NCI-H345 treated with DMSO at 0.1 percent for 48 hours (cell line): ENCODE data around the gene SMOC2.
"Not testable (repeated sequence)": the region's sequence is repeated elsewhere in the genome, so short reads cannot be mapped to it uniquely, and the experiment has no call there.

ENCODE experiments used
- DNase-seq: peaks from one replicate; lab custom pipeline; 2025; ENCODE audit not compliant: unreplicated experiment; lab: John Stamatoyannopoulos, UW

SMOC2 gene

DNA sequence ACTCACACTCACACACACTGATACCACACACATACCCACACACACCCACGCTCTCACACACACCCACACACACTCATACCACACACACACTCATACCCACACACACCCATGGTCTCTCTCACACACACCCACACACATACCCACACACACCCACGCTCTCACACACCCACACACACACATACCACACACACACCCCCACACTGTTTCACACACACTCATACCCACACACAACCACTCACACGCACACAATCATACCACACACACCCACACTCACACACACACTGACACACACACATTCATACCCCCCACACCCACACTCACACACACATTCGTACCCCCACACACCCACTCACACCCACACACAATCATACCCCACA lies 158.1 kb downstream of the SMOC2 start:
- DNase-seq, result no peak

DNA sequence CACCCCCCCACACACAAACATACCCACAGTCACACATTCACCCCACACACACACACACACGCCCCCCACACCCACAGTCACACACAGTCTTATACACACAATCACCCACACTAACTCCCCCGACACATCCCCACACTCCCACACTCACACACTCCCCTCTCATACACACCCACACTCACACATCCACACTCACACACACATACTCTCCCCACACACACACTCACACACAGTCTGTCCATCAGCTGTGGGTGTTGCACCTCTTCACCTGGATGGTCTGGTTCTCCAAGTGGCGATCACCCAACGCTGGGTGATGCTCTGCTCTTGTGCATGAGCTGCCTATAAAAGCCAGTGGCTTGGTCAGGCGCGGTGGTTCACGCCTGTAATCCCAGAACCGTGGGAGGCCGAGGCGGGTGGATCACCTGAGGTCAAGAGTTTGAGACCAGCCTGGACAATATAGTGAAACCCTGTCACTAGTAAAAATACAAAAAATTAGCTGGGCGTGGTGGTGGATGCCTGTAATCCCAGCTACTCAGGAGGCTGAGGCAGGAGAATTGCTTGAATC lies 158.9 kb downstream of the SMOC2 start:
- DNase-seq, result no peak

DNA sequence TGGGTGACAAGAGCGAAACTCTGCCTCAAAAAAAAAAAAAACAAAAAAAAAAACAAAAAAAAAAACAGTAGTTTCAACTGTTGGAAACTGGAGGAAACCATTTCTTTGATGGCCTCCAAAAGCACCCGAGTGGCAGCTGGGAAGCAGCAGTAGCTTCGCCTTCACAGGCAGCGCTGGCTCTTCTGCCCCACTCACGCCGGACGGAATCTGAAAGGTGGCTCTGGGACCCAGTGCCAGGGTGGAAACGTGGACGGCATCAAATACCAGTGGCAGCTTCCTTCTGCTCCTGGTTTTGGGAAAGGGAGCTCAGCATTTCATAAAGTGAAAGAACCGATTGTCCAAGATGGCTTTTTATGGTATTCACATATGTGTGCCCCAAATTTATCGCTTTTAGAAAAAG lies 159.4 kb downstream of the SMOC2 start:
- DNase-seq, result no peak

DNA sequence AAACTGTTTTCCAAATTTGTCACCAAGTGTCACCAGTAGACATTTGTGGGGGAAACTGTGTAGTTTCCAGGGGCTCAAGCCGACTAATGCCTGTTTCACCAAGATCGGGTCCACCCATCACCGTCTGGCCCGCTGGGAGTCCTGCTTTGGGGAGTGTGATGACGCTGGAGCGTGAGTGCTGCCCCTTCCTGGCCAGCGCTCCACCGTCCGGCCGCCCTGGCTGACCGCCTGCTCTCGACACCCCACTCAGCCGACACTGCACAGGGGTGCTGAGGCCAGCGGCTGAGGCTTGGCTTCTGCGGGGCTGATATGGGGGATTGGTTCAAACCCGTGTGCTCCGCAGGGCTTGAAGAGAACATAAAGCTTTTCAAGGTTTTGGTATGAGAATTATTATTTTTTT lies 160.1 kb downstream of the SMOC2 start:
- no peak for DNase-seq

DNA sequence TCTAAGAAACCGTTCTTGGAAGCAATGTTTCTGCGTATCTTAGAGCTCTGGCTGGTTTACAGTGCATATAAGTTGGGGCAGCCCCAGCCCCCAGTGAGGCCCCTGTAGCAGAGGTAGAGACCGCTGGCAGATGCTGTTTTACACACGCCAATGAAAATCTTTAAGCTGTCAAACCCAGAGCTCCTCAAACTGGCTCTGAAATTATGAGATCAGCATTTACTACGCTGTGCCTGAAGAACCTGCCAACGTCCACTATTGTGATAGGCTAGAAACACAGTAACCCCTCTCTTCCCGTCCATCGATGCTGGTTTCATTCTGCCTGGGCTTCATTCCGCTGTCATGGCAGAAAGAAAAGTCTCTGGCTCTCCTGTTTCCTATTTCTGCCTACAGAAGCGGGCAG lies 160.6 kb downstream of the SMOC2 start:
- DNase-seq, result no peak

DNA sequence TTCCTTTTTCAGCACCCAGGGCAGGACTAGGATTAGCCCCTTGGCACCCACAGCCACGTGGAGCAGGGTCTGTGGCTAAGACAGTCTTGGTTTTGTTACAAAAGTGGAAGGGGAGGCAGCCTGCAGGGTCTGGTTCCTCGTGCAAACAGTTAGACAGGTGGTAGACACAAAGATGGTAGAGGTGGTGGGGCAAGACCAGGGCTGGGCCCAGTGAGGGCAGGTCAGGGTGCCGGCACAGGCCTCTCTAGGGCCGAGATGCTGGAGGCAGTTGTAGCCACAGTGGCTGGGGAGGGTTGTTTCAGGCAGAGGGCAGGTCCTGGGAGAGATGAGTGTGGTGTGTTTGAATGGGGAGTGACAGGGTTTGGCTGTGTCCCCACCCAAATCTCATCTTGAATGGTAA lies 161.6 kb downstream of the SMOC2 start:
- no peak for DNase-seq

DNA sequence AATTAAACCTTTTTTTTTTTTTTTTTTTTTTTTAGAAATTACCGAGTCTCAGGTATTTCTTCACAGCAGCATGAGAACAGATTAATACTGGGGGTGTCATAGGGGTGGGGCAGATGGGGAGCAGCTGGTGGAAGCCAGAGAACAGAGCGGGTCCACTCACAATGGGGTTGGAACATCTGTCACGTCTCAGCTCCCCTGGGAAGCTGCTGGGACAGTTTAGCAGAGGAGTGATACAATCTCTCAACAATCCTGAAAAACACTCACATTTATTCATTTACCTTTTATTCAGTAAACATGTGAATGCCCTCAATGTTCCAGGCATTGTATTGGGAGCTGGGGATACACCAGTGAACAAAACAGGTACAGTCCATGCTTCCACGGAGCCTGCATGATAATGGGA lies 162.2 kb downstream of the SMOC2 start:
- no peak for DNase-seq

DNA sequence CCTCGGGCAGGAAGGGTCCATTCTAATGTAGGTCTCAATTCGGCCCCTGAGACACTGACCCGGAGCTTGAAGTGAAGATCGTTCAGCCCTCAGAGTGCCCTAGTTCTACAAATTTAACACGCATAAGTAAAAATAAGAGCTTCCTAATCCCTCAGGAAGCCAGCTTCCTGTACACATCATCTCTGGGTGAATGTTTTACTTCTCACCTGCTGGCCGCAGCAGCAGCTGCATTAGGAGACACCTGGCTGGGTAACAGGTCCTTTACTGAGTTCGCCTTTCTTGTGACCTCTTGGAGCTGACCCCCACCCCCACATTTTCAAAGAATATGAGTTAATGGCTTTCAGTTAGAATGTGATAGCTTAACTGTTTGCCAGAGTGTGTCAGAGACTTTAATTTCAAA lies 165.0 kb downstream of the SMOC2 start:
- no peak for DNase-seq

DNA sequence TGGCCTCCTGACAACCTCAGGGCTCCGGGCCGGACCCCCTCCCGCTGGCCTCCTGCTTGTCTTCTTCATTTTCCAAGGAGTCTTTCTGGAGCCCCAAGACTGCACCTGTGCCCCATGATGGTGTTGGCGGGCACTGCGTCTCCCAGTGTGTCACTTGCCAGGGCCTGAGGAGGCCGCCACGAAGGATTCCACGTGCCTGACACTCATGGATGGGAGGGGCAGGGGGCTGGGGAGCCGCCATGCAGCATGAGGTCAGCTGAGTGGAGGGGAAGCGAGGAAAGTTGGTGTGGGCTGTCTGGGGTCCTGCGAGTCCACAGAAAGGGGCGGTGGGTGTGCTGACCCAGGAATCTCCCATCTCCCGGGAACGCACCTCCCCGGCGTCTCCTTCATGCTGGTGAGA lies 165.7 kb downstream of the SMOC2 start:
- DNase-seq, result no peak

DNA sequence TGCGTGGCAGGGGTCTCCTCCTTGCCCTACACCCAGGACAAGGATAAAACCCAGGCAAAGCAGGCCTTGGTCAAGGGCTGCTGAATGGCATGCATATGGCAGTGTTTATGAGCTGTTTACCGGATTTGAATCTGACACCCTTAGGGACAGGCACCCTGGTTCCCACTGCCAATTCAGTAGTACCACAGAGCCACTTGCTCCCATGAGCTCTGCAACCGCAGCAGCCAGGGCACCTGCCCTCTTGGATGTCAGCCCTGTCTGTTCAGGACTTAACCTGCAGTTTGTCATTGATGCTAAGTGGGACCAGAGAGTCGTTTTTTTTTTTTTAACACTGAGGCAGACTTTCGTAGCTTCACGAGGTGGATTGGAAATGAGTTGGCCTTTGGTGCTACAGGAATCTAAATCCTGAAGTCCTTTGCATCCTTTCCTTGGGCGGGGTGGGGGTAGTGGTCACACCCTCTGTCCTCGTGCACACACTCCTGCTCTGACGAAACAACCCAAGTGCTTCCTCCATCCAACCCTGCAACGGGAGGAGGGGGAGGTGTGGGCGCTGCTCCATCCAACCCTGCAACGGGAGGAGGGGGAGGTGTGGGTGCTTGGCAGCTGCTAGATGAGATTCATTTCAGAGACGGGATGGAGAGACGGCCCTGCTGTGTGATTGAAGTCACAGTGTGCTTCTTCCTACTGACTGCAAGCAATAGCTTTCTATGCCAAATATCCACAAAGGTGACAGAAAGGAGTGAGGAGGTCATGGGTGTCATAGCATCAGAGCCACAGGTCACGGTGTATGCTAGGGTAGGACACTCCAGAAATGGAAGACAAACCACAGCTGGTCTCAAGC lies 166.5 kb downstream of the SMOC2 start:
- peak; percentile 22 for DNase-seq

DNA sequence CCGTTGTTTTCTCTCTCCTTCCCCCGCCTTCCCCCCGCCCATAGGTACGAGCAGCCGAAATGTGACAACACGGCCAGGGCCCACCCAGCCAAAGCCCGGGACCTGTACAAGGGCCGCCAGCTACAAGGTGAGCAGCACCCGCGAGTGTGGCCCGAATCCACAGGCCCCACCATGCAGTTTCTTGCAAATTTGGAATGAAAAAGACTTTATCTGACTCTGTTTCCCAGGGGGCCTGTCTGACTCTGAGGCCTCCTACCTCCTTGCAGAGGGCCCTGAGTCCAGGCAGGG lies 167.1 kb downstream of the SMOC2 start:
- DNase-seq, result no peak

DNA sequence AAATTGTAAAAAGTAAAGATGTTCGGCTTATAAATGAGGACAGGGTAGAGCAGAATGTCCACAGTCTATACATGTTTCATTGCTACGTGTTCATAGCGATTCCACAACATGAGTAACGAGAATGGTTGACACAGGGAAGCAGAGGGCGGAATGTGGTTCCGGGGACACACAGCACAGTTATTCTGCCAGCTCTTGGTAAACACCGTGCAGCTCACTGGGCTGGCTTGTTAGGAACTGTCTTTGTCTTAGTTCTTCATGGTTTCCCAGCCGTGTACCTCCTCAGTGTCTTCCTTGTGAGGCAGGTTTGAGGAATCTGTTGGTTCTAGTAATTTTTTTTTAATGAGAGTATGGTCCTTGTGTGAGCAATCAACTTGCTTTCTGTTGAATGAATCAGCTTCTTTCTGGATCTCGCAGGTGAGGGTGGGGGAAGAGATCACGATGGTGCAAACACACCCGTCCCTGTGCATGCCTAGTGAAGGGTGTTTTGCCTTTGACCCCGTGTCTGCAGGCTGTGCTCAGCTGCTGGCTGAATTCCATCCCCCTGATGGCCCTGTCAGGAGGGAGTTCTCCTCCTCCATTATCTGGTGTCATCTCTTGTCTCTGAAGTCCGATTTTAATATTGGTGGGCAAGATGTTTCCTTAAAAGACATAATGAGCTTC lies 168.2 kb downstream of the SMOC2 start:
- no peak for DNase-seq

DNA sequence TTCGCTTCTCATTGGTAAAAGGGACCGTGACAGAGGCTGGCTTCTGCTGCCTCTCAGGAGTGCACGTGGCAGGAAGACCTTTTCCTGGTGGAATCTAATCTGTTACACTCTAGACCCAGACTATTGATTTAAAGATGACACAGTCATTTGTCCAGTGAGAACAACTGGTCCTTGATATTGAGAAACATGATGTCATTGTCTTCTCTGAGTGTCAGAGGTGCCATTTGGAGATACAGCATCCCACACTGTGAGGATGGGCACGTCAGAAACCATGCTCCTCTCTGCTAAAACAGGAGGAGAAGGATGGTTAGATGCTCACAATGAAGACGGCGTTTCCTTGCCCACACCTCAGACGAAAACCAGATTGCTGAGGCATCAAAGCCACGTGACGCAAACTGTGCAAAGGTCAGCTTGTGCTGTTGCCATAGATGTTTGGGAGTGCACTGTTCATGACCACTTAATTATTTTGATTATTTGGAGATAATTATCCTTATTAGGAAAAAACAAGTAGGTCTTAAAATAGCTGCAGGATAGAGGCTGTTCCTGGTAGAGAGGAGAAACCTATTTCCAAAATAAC lies 169.0 kb downstream of the SMOC2 start:
- DNase-seq, result no peak

DNA sequence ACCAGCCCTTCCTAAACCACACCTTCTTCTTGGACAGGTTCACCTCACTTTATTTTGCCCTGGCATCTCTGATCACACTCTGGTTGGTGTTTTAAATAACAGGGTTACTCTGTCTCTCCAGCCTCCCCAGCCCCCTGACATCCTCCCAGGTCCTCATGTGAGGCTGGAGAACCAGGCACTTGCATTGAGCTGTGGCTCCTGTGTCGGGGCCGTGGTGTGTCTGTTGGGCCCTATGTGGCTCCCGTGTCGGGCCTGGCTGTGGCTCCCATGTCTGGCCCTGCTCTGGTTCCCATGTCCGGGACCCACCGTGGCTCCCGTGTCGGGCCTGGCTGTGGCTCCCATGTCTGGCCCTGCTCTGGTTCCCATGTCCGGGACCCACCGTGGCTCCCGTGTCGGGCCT lies 170.0 kb downstream of the SMOC2 start:
- DNase-seq, result not testable (repeated sequence)

DNA sequence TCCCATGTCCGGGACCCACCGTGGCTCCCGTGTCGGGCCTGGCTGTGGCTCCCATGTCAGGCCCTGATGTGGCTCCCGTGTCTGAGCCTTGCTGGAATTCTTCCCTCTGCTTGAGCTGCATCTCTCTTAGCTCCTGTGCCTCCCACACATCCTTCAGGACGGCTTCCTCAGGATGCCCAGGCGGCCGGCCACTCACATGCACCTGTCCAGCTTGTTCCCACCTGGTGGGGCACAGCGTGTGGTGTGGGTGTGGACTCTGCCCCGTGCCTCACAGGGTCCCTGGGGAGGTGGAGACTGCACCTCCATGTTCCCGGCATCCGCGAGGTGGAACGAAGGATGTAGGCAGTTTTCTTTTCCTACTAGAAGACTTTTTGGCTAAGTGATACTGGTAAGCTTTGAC lies 170.7 kb downstream of the SMOC2 start:
- no peak for DNase-seq

DNA sequence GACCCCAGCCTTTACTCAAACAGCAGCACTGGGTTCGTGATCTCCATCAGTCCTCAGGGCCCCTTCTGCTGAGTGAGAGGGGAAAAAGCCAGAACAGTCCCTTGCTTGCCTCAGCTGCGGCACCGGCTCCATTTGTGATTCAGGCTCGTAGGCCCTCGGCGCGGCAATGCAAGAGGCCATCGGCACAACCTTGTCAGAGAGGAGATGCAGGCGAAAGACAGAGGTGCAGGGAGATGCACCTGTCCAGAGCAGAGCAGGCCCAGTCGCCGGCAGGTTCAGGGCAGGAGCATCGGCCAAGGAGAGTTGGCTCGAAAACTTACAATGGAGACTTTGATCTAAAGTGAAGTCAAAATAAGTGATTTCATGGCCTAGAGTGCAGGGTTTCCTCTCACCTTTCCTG lies 171.6 kb downstream of the SMOC2 start:
- no peak for DNase-seq

DNA sequence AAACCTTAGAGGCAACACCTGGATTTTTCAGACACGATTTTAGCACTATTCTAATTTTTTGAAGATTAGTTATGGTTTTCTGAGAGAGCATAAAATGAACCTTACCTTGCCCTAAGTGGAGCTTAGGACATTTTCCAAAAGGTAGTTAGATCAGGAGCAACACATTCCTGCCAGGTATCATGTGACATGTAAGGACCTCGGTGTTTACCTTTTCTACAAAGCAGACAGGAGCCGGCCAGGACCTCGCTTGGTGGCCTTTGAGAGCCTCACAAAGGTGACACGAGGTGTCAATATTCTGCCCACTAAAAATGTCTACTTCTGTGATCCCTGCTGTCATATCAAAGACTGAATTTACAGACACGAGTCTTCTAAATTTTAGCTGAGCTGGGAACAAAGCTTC lies 174.9 kb downstream of the SMOC2 start:
- no peak for DNase-seq

DNA sequence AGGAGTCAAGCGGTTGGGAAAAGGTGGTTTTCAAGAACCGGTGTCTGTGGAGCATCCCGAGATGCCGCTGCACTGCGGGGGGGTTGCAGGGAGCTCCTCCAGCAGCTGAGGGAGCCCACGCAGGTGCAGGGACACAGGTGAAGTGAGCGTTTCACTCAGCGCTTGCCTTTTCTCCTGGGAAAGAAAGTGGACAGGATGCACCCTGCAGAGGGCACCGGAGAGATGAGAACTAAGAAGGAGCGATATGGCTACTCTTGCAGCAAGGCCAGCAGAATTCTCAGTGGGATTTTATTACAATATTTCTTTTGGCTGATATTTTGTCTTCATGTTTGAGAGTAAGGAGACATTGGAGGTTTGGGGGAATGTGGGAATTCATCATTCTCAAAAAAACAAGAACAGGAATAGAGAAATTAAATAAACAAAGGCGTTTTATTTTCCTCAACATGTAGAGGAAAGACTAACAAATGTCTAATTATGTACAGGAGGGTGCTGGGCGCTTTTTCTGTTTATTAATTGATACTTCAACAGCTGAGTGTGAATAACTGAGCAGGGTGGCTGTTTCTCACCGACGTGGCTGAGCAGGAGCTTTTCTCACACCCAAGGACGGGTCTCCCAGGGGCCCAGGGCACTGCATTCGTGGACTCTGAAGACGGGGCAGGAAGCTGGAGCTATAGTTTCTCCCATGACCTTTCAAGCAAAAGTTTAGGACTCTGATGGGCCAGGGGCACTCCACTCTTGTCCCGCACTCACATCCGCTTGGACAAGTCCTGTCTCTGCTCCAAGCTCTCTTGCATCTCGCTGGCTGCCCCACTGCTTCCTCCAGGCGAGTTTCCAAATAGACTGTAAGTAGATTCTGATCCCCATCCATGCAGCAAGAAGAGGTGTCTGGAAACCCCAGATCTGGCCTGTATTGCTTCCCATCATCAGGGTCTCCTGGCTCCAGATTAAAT lies 176.1 kb downstream of the SMOC2 start:
- no peak for DNase-seq

DNA sequence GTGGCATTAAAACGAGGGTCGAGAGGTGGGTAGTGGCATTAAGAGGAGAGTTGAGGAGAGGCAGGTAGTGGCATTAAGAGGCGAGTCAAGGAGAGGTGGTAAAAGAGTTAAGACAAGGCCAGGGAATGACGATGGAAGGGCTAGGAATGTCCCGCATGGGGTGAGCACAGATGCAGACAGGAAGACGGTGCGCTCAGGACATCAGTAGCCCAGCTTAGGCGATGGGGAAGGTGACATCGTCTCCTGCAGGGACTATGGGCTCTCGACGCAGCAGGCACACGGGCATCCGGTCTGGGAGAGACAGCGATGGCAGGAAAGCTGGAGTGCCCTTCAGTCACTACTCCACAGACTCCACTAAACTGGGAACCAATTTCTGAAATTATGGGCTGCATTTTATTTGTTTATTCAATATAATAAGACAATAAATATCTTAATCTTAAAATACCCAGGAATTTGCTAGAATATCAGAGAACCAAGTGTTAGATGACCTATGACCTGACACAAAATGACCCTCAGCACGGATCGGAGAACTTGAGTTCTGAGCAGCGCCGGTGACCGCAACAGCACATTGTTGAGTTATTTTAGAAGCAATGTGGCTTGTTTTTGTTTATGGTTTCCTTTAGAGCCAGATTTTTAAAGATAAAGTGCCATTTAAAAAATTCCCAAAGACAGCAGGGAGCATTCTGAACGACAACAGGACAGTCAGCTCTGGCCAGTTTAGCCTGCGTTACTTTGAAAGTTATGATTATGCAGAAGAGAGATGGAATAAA lies 177.7 kb downstream of the SMOC2 start:
- DNase-seq, result no peak

DNA sequence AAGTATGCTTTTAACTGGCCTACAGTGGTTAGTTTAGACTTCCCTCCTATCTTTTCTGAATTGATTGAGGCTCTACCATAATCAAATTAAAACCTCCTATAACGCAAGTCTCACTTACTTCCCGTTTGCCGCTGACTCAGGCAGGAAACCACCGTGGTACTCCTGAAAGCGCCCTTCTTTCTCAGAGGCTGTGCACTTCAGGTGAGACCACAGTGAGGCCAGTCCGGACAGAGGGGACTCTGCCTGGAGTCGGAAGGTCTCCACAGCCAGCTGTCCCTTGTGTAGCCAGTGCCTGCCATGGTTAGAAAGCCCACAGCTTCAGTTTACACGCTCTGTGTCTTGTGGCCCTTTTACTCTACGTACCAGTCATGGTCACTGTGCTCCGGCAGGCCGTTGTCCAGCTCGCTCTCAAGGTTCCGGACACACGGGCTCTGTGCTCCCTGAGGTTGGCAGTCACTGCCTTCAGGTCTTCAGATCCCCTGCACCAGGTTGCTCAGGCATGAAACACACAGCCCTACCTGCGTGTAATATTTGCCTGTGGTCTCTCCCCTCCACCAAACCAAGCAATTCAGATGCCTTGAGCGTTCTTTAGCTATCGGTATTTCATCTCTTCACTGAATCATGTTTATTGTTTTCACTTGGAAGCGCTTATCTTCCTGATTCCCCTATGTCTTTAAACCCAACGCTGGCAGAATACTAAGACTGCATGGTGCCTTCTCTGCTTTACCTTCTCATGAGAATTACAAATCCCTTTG lies 178.8 kb downstream of the SMOC2 start:
- no peak for DNase-seq
